ENCODE measurements around the gene DHPS.
A peak's percentile ranks its signal among the peaks of the same experiment; 100 is the strongest.
"Not testable (repeated sequence)": the region's sequence is repeated elsewhere in the genome, so short reads cannot be mapped to it uniquely, and the experiment has no call there.

DHPS gene

GRCh38 chr19:12670159-12670928, 11.3 kb downstream of the DHPS start:
- FAIRE-seq, result no peak

GRCh38 chr19:12669270-12670158, 12.2 kb downstream of the DHPS start:
- peak; percentile 56 for FAIRE-seq

- FAIRE-seq, result no peak
Observed at GRCh38 chr19:12668932-12669269, 12.8 kb downstream of the DHPS start.

- no peak for FAIRE-seq
Observed at GRCh38 chr19:12668346-12668745, 13.3 kb downstream of the DHPS start.

GRCh38 chr19:12667731-12668302, 13.9 kb downstream of the DHPS start:
- no peak for FAIRE-seq

- no peak for FAIRE-seq
Observed at GRCh38 chr19:12666265-12667048, 15.2 kb downstream of the DHPS start, which contains the start of the genes MAN2B1 and WDR83. Gene MAN2B1, minus strand, starts transcription at chr19:12666742. Its CDS starts 41 bp downstream, at chr19:12666701. Gene WDR83, plus strand, starts transcription at chr19:12666807. Its CDS starts 2,984 bp downstream, at chr19:12669791.

GRCh38 chr19:12665671-12666264, 15.9 kb downstream of the DHPS start:
- FAIRE-seq, result no peak

GRCh38 chr19:12665281-12665573, 16.5 kb downstream of the DHPS start:
- no peak for FAIRE-seq

GRCh38 chr19:12664406-12665280, 17.0 kb downstream of the DHPS start:
- FAIRE-seq, result no peak

- no peak for FAIRE-seq
Observed at GRCh38 chr19:12660980-12661379, 20.7 kb downstream of the DHPS start.

GRCh38 chr19:12657966-12658365, 23.7 kb downstream of the DHPS start:
- no peak for FAIRE-seq

GRCh38 chr19:12656899-12657571, 24.6 kb downstream of the DHPS start:
- no peak for FAIRE-seq

- FAIRE-seq, result no peak
Observed at GRCh38 chr19:12655546-12655945, 26.1 kb downstream of the DHPS start.

- FAIRE-seq, result no peak
Observed at GRCh38 chr19:12652219-12652618, 29.5 kb downstream of the DHPS start.

- no peak for FAIRE-seq
Observed at GRCh38 chr19:12649941-12650340, 31.7 kb downstream of the DHPS start.

GRCh38 chr19:12648088-12648487, 33.6 kb downstream of the DHPS start:
- no peak for FAIRE-seq

- FAIRE-seq, result no peak
Observed at GRCh38 chr19:12647490-12648071, 34.1 kb downstream of the DHPS start.

GRCh38 chr19:12647047-12647446, 34.6 kb downstream of the DHPS start:
- FAIRE-seq, result no peak

- no peak for FAIRE-seq
Observed at GRCh38 chr19:12646551-12646950, 35.1 kb downstream of the DHPS start.

GRCh38 chr19:12643716-12644115, 38.0 kb downstream of the DHPS start:
- FAIRE-seq, result not testable (repeated sequence)

GRCh38 chr19:12642506-12642905, 39.2 kb downstream of the DHPS start:
- no peak for FAIRE-seq
